DND-41 (cell line): ENCODE results near the gene PCIF1.

Experiments
- ATAC-seq: fragments of 200-7000 bp; cut with Tn5 transposase; 3 replicates; pipeline ENCODE4 v1.9.1; 2021; ENCODE audit warnings: low read depth; ENCODE audit not compliant: insufficient read depth
- DNase-seq: peaks from one replicate; pipeline ENCODE4 v3.0.0-alpha.2; 2020
- H2AFZ ChIP-seq: 2 replicates; pipeline ENCODE4 v1.6.0; 2012; ENCODE audit warnings: low read depth, low read length
- H3K27ac ChIP-seq: 2 replicates; pipeline ENCODE4 v1.5.1; 2012; ENCODE audit warnings: low read length, inconsistent platforms
- H3K27me3 ChIP-seq: fragments of 200-600 bp; sonication (generic); 2 replicates; pipeline ENCODE4 v1.6.0; 2012; ENCODE audit warnings: low read length, mild to moderate bottlenecking, inconsistent platforms; ENCODE audit not compliant: insufficient read depth, poor library complexity
- H3K36me3 ChIP-seq: 2 replicates; pipeline ENCODE4 v1.5.1; 2012; ENCODE audit warnings: low read length, inconsistent platforms; ENCODE audit not compliant: insufficient read depth
- H3K4me1 ChIP-seq: 2 replicates; pipeline ENCODE4 v1.5.1; 2012; ENCODE audit warnings: mild to moderate bottlenecking, low read length; ENCODE audit not compliant: insufficient read depth
- H3K4me2 ChIP-seq: 2 replicates; pipeline ENCODE4 v1.6.0; 2012; ENCODE audit warnings: mild to moderate bottlenecking, moderate library complexity, low read length, inconsistent platforms; ENCODE audit not compliant: insufficient read depth
- H3K4me3 ChIP-seq, 2 experiments: fragments of 200-600 bp in 1 of 2; shearing (Covaris generic) in 1 of 2; 2 replicates each; pipeline ENCODE4 v1.5.1; 2012 to 2016; ENCODE audit warnings: inconsistent platforms in 2 of 2, low read length in 2 of 2, mild to moderate bottlenecking in 2 of 2, low read depth in 1 of 2, moderate library complexity in 1 of 2
- H3K79me2 ChIP-seq: 2 replicates; pipeline ENCODE4 v1.6.0; 2012; ENCODE audit warnings: low read length, inconsistent platforms; ENCODE audit not compliant: insufficient read depth
- H3K9ac ChIP-seq: 2 replicates; pipeline ENCODE4 v1.6.0; 2012; ENCODE audit warnings: low read depth, mild to moderate bottlenecking, inconsistent platforms, low read length, moderate library complexity
- H3K9me3 ChIP-seq: 2 replicates; pipeline ENCODE4 v1.5.1; 2012; ENCODE audit warnings: low read length, moderate library complexity, mild to moderate bottlenecking, inconsistent platforms; ENCODE audit not compliant: insufficient read depth, severe bottlenecking
- H4K20me1 ChIP-seq: 2 replicates; pipeline ENCODE4 v1.6.0; 2012; ENCODE audit warnings: low read length; ENCODE audit not compliant: insufficient read depth
- CTCF ChIP-seq: IDR thresholded peaks from 2 replicates; pipeline ENCODE4 v1.5.1; 2012; ENCODE audit warnings: borderline replicate concordance, low read length, moderate library complexity, mild to moderate bottlenecking; ENCODE audit not compliant: poor library complexity, severe bottlenecking; ENCODE audit errors: extremely low read depth
- EZH2 ChIP-seq: IDR thresholded peaks from 3 replicates; pipeline ENCODE4 v1.6.1; 2012; ENCODE audit warnings: borderline replicate concordance, low read depth, mild to moderate bottlenecking, moderate library complexity, low read length, inconsistent platforms; ENCODE audit not compliant: severe bottlenecking

The PCIF1 gene

GRCh38 chr20:45957021-45957941 lies 22.8 kb downstream of the PCIF1 start:
- DNase-seq (no peak), ATAC-seq (no peak)
- TF ChIP-seq CTCF (no peak), EZH2 (no peak)
- Histone ChIP-seq H3K4me1 (no peaks in the 10 kb centered on the region), H3K9ac (no peak overlapping the region), H3K36me3 (peaks cover 74% of the 10 kb centered on the region), H3K79me2 (no peaks in the 10 kb centered on the region), H3K4me3 (no peak overlapping the region), H2AFZ (no peak overlapping the region), H3K27ac (no peak overlapping the region), H3K27me3 (no peaks in the 10 kb centered on the region), H3K4me2 (no peak overlapping the region), H3K9me3 (no peaks in the 10 kb centered on the region), H4K20me1 (0 out of 2 replicates have a peak, but pooled peaks cover 2% of the 10 kb centered on the region)

- H3K4me1 ChIP-seq, result no peaks in the 10 kb centered on the region
- ATAC-seq (no peak), DNase-seq (no peak)
- no peaks in the 10 kb centered on the region for H3K79me2 ChIP-seq
- no peaks in the 10 kb centered on the region for H3K27me3 ChIP-seq
- peaks cover 72% of the 10 kb centered on the region for H3K36me3 ChIP-seq
- H3K27ac ChIP-seq, result no peak overlapping the region
- no peak for TF ChIP-seq EZH2
- no peak overlapping the region for H3K4me3 ChIP-seq
- no peak overlapping the region for H3K4me2 ChIP-seq
- no peak overlapping the region for H3K9ac ChIP-seq
- no peak overlapping the region for H2AFZ ChIP-seq
- H4K20me1 ChIP-seq, result 0 out of 2 replicates have a peak, but pooled peaks cover 4% of the 10 kb centered on the region
- H3K9me3 ChIP-seq, result no peaks in the 10 kb centered on the region
These were observed 24.1 kb downstream of the PCIF1 start for GRCh38 chr20:45958593-45958992.

- H3K79me2 ChIP-seq, result no peaks in the 10 kb centered on the region
- no peak overlapping the region for H3K4me2 ChIP-seq
- H3K9me3 ChIP-seq, result no peaks in the 10 kb centered on the region
- H4K20me1 ChIP-seq, result 0 out of 2 replicates have a peak, but pooled peaks cover 4% of the 10 kb centered on the region
- H3K4me1 ChIP-seq, result no peaks in the 10 kb centered on the region
- H3K36me3 ChIP-seq, result peaks cover 72% of the 10 kb centered on the region
- H3K9ac ChIP-seq, result no peak overlapping the region
- TF ChIP-seq EZH2, result no peak
- no peak for TF ChIP-seq CTCF
- H3K27ac ChIP-seq, result no peak overlapping the region
- ATAC-seq (no peak), DNase-seq (no peak)
- H3K27me3 ChIP-seq, result no peaks in the 10 kb centered on the region
- no peak overlapping the region for H2AFZ ChIP-seq
- H3K4me3 ChIP-seq, result no peak overlapping the region
These were observed 24.6 kb downstream of the PCIF1 start for GRCh38 chr20:45959126-45959525.

- H3K4me3 ChIP-seq, result no peak overlapping the region
- H4K20me1 ChIP-seq, result 0 out of 2 replicates have a peak, but pooled peaks cover 4% of the 10 kb centered on the region
- H3K4me1 ChIP-seq, result no peaks in the 10 kb centered on the region
- no peaks in the 10 kb centered on the region for H3K79me2 ChIP-seq
- H2AFZ ChIP-seq, result no peak overlapping the region
- no peak overlapping the region for H3K9ac ChIP-seq
- H3K27me3 ChIP-seq, result no peaks in the 10 kb centered on the region
- H3K9me3 ChIP-seq, result no peaks in the 10 kb centered on the region
- ATAC-seq (no peak), DNase-seq (no peak)
- H3K27ac ChIP-seq, result no peak overlapping the region
- H3K4me2 ChIP-seq, result no peak overlapping the region
- TF ChIP-seq EZH2 (no peak), CTCF (no peak)
- H3K36me3 ChIP-seq, result peaks cover 79% of the 10 kb centered on the region
These were observed 25.6 kb downstream of the PCIF1 start for GRCh38 chr20:45959956-45960630.
